GM20000 (cell line): ENCODE results near the gene SDCCAG8.

Experiments
- DNase-seq: peaks from one replicate; pipeline ENCODE4 v3.0.0; 2012; ENCODE audit warnings: low spot score
- CTCF ChIP-seq: IDR thresholded peaks from 2 replicates; pipeline ENCODE4 v1.5.1; 2012; ENCODE audit warnings: mild to moderate bottlenecking, control low read depth; ENCODE audit errors: extremely low read depth, missing control alignments

SDCCAG8 gene

GRCh38 chr1:243510928-243511327 is 255.1 kb downstream of the SDCCAG8 start:
- no peak for TF ChIP-seq CTCF
- DNase-seq, result no peak

GRCh38 chr1:243513726-243514491 is 258.1 kb downstream of the SDCCAG8 start:
- DNase-seq, result no peak
- TF ChIP-seq CTCF, result no peak

GRCh38 chr1:243514927-243515326 is 259.1 kb downstream of the SDCCAG8 start:
- no peak for DNase-seq
- TF ChIP-seq CTCF, result no peak

GRCh38 chr1:243520831-243521230 is 265.0 kb downstream of the SDCCAG8 start:
- DNase-seq, result no peak
- no peak for TF ChIP-seq CTCF

GRCh38 chr1:243523766-243524165 is 267.9 kb downstream of the SDCCAG8 start:
- TF ChIP-seq CTCF, result no peak
- no peak for DNase-seq

- TF ChIP-seq CTCF, result no peak
- no peak for DNase-seq
These were observed 269.2 kb downstream of the SDCCAG8 start for GRCh38 chr1:243525085-243525487.

- DNase-seq, result no peak
- no peak for TF ChIP-seq CTCF
These were observed 270.3 kb downstream of the SDCCAG8 start for GRCh38 chr1:243526180-243526579.
